Dermis lymphatic vessel endothelial cell (primary cell): ENCODE measurements around the gene PPOX. TPM values are rescaled to one million over a fixed set of nuclear protein-coding genes. Genes with fewer than 3 reads are reported as not detected.

Experiments
- total RNA-seq: library from RNA; depleted of rRNA; stranded (reverse); fragments of >200 nt; gene quantifications from 2 replicates; pipeline ENCODE4 v1.2.1, GENCODE V29; 2014

PPOX gene
- total RNA-seq, result 11.9 and 15.5 TPM in 2 replicates

DNA sequence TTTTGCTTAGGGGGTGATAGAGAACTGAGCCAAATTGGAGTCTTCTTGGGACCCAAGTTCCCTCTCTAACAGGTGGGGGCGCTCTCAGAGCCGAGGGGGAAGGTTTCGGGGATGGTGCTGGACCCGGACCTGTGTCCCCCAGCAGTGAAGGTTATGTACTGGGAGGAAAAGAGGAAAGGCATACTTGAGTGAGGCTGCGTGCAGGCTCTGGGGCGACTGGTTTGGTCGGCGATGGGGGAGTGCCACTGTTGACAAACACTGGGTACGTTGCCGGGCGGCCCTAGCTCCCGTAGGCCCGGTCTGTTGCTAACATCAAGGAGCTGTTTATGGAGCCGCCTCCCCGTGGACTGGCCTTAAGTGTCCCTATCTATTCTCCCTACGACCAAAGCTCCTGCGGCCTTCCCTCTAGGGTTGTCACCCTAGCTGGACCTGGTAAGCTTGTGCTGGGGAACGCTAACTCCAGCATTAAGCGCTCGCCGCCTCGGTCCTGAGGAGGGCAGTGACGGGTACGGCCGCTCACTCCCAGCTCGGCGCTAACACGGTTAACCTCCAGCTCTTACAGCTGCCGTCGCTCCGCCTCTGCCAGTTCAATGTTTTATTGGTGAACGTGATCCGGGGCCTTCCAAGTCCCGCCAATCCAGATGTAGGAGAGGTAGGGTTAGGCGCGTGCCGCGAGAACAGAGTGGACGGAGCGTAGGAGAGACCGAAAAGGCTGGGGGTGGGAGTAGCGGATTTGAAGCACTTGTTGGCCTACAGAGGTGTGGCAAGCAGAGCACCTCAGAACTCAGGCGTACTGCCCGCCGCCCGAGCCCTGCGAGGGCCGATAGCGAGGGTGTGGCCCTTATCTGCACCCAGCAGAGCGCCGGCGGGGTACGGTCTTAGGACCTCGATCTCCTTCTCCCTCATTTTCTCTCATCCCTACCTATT is at the start of gene PPOX:
PPOX (plus strand) TSS at position 685 of the 927 bp plus-strand sequence. CDS start 422 bp downstream, outside the sequence.

DNA sequence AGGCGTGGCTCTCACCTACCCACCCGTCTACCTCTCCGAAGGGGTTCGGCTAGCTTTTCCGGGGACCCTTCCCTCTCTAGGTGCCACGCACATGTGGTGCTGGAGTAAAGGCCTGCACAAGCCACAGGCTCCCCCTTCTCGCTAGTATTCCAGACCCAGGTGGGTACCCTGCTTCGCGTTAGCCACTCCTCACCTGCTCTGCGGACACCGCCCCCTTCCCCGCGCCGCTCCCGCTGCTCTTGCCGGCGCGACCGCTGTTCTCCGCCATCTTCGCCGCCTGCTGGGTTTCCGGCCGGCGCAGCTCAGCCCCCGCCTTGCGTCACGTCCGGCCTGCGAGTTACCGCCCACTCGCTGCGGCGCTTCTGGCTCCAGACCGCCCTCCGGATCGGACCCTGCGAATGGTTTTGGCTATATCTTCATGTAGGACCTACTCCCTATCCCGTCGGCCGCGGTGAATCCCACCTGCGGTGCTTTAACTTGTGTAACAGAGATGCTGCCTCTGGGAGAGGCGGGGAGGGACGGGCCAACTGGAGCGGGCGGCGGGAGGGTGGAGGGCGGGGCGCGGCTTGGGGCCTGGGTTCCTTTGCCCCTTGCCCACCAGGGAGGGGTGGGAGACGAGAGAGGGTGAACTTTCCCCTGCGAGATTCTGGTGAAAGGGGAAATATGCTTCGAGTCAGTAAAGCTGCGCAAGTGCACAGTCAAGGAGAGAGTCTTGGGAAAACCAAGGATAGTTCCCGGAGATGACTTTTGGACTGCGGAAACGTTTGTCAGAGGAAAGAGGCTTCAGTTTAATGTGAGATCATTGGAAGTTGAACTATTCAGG is 48.3 kb upstream of the PPOX start, which contains the start of the genes NIT1 and PFDN2:
NIT1 (plus strand) TSS at position 347 of the 823 bp plus-strand sequence; CDS start at position 419, 72 bp downstream.
PFDN2 (minus strand) TSS at position 279 of the 823 bp plus-strand sequence; CDS start at position 268, 11 bp downstream.

DNA sequence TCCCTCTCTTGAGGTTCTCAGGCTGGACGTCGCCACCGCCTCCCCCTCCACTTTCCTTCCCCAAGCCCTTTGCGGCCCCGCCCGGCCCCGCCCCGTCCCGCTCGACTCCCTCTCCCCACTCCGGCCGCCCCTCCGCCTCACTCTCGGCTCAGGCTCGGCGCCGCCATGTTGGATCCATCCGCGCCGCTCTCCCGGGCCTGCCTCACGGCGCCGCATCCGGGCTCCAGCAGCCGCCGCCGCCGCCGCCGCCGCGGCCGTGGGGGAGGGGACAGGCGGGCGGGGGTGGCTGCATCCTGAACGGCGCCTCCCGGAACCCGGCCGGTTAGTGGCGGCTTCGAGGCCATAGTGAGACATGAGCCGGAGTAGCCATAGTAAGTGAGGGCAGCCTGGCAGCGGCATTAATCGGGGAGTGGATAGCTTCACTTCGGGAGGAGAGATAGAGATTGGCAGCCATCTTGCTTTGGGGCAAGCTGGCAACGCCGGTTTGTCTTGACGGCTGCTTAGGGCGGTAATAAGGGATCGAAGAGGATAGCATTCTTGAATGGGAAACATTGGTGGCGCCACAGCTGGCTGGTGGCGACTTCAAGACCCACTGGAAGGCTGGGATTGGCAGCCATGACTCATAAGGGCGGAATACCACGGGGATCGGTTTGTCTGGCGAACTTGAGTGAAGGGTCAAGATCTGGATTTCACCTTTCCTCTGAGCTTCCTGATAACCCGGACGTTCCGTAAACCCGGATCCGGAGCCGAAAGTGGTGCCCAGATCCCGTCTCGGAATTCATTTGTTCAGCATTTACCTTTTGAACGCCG is 33.6 kb upstream of the PPOX start, which contains the start of gene DEDD:
DEDD (minus strand) TSS at position 258 of the 810 bp plus-strand sequence. CDS start 8,205 bp downstream, outside the sequence.

DNA sequence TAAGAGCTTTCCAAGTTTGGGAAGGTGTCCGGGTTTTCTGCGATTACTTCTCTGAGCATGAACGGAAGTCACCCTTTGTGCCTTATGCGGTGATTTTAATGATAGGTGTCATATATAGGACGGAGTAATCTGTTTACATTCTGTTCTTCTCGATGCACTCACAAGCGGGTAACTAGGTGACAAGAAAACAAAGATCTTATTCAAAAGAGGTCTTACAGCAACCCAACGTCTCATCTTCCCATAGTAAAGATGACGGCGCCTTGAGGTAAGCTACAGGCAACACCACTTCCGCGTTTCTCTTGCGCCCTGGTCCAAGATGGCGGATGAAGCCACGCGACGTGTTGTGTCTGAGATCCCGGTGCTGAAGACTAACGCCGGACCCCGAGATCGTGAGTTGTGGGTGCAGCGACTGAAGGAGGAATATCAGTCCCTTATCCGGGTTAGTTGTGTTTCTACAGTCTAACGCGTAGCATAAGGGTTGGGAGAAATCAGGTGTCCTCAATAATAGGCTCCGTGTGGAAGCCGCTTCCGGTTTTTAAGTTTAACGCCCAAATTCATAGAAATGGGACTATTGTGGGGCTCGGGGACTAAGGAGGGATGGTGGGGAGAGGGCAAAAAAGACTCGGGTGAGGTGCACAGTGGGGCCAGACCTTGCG is 12.4 kb upstream of the PPOX start, which contains the start of gene UFC1:
UFC1 (plus strand) TSS at position 297 of the 656 bp plus-strand sequence; CDS start at position 317, 20 bp downstream.

DNA sequence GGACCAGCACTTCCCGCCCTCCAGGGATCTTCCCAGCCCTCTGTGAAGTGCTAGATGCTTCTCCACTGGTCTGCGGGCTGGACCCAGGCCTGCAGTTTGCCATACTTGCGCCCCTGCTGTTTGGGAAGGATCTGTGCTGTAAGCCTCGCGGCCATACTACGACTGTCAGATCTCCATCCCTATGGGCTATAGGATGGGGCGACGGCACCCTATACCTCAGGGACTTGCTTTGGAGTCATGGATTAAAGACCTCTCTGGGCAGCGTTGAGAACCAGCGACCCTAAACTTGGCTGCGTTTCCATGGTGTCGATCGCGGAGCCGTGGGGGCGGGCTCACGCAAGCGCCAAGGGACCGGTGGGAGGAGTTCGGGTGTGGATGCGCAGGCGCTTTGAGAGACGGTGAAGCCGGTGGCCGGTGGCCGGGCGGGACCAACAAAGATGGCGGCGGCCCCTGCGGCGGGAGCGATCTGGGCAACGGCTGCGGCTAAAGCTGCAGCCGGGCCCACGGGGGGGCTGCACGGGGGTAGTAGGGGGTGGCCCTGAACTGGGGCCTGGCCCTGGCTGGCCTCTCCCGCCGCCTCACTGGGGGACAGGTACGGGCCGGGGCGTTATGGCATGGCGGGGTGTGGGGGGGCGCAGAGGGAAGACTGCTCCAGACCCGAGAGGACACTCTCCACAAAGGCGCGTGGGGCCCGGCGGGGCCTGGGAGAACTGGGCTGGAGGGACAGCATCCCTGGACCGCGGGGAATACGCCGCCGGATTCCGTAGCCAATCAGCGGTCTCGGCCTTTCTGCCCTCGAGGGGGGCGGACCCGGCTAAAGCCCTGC is 6.9 kb upstream of the PPOX start, which contains the start of gene USP21:
USP21 (plus strand) TSS at position 414 of the 826 bp plus-strand sequence. CDS start 1,141 bp downstream, outside the sequence.

DNA sequence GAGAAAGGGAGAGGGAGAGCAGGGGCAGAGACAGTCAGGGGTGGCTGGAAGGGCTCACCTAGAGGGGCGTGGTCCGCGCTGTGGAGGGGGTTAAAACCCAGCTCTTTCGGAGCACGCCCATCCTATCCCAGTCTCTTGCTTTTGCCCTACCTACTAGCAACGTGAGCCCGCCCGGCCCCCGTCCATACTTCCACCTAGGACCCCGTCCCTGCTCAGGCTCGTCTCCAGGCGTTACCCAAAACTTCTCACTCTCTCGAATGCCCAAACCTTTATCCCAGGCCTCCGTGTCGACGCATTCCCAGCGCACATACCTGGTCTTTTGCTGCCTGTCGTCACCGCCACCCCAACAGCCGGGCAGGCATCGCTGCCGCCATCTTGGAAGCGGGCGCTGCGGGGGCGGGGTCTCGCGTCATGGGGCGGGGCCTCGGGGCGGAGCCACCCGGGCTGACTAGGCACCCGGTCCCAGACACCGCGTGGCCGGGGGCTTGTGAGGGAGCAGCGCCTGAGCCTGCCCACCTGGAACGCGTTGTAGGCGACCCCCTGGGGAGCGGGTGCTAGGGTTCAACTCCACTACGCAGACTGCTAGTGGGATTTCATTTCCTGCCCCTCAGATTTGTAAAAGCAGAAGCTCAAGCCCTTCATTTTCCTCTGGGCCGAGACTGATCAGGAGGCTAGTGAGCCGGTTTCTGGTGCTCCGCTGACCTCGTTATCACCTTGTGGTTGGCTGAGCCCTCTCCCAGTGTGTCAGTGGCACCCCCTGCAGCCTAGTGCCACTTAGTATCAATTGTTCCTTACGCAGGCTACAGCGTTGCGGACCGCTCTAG is 11.1 kb downstream of the PPOX start, which contains the start of gene B4GALT3:
B4GALT3 (minus strand) TSS at position 396 of the 824 bp plus-strand sequence. CDS start 1,447 bp downstream, outside the sequence.

DNA sequence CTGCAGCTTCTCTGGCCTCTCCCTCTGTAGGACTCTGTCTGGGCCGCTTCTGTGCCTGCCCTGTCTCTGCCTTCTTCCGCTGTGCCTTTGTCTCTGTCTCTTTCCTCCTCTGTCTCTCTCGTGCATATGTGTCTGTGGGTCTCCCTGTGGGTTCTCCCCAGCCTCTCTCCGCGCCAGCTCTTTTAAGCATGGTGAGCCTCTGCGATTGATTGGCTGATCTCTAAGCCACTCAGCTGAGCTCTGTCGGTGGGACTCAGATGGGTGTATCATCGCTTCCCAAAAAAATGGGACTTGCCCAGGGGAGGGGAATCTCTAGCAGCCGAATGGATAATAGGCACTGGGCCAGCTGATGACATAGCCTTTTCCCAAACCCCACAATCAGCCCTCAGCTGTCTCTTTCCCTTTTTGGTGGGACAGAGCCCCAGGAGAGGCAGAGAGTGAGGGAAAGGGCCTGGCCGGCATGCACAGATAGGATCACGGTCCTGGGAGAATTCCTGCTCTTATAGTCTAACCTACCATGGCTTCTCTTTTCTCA is 32.7 kb downstream of the PPOX start, which contains the start of gene ADAMTS4:
ADAMTS4 (minus strand) TSS at position 158 of the 535 bp plus-strand sequence. CDS start 427 bp downstream, outside the sequence.

DNA sequence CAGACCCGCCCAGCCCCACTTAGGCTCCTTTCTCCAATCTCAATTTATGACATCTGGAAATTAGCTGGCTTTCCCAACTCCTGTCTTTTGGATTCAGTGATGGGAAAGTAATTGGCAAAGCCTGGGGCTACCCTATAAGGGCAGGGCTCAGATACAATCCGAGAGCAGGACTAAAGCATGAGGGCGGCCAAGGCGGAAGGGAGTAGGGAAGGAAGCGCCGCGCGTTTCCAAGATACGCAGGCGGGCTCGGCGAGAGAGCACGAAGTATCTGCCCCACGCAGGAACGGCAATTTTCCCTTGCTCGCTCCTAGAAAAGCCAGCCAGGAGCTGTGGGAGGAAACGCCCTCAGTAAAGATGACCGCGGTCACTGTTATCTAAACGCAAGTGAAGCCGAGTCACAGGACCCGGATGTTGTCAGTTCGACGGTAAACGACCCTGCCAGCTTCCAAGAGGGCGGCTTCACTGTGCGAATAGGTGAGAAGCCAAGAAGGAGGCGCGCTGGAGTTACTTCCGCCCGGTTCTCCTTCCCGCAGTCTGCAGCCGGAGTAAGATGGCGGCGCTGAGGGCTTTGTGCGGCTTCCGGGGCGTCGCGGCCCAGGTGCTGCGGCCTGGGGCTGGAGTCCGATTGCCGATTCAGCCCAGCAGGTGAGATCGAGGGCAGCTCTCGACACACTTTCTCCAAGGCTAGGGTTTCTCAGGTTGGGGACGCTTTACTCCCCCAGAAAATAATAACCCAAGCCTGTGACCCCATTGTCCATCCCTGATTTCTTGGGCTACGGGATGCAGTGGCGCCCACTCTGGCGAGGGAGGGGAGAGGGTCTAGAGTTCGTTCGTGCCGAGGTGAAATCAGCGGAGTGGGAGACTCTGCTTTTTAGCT is 35.8 kb downstream of the PPOX start, which contains the start of gene NDUFS2:
NDUFS2 (plus strand) TSS at position 532 of the 877 bp plus-strand sequence; CDS start at position 551, 19 bp downstream.

DNA sequence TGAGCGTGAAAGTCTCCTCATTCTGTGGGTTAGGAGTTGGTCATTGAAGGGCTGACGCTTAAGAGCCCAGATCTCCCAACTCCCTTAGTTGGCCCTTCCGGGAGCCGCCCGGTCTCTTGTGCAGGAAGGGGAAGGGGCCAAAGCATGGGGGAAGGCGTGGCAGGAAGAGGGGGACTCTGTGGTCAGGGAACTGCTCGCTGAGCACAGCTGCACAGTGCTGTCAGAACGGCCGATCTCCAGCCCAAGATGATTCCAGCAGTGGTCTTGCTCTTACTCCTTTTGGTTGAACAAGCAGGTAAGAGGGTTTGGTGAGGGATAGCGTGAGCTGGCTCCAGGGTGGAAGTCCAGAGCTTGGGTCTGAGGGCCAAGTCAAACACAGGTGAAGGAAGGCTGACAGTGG is 48.9 kb downstream of the PPOX start, which contains the start of gene FCER1G:
FCER1G (plus strand) TSS at position 220 of the 400 bp plus-strand sequence; CDS start at position 247, 27 bp downstream.

Other genes with a start within 250 kb of the PPOX start
- 0.09 TPM in 1 of 2 replicates, not detected in the other for gene ITLN2, start 211.6 kb upstream of the PPOX start, total RNA-seq
- 111 and 184 TPM in 2 replicates for gene F11R, start 145.3 kb upstream of the PPOX start, total RNA-seq
- 9.1 and 15.4 TPM in 2 replicates for gene TSTD1, start 127.5 kb upstream of the PPOX start, total RNA-seq
- 85.4 and 91.7 TPM in 2 replicates for gene USF1, start 120.4 kb upstream of the PPOX start, total RNA-seq
- gene ARHGAP30, start 96.5 kb upstream of the PPOX start, total RNA-seq, result not detected in 2 replicates
- under 0.01 and 0.34 TPM in 2 replicates for gene NECTIN4, start 76.9 kb upstream of the PPOX start, total RNA-seq
- gene KLHDC9, start 68.1 kb upstream of the PPOX start, total RNA-seq, result 0.95 and 1.6 TPM in 2 replicates
- gene PFDN2, start 48.4 kb upstream of the PPOX start, total RNA-seq, result 38.9 and 39.4 TPM in 2 replicates
- 9.1 and 12.4 TPM in 2 replicates for gene NIT1, start 48.3 kb upstream of the PPOX start, total RNA-seq
- 43.3 and 50.0 TPM in 2 replicates for gene DEDD, start 33.8 kb upstream of the PPOX start, total RNA-seq
- 154 and 165 TPM in 2 replicates for gene UFC1, start 12.4 kb upstream of the PPOX start, total RNA-seq
- 3.7 and 4.0 TPM in 2 replicates for gene USP21, start 6.9 kb upstream of the PPOX start, total RNA-seq
- 15.6 and 20.3 TPM in 2 replicates for gene B4GALT3, start 11.1 kb downstream of the PPOX start, total RNA-seq
- gene ADAMTS4, start 32.6 kb downstream of the PPOX start, total RNA-seq, result 10.0 and 13.3 TPM in 2 replicates
- 161 and 182 TPM in 2 replicates for gene NDUFS2, start 35.9 kb downstream of the PPOX start, total RNA-seq
- gene FCER1G, start 48.9 kb downstream of the PPOX start, total RNA-seq, result 0.17 TPM in 1 of 2 replicates, not detected in the other
- gene APOA2, start 57.2 kb downstream of the PPOX start, total RNA-seq, result not detected in 2 replicates
- 10.2 and 10.9 TPM in 2 replicates for gene TOMM40L, start 59.6 kb downstream of the PPOX start, total RNA-seq
- not detected in 2 replicates for gene NR1I3, start 71.8 kb downstream of the PPOX start, total RNA-seq
- gene PCP4L1, start 92.3 kb downstream of the PPOX start, total RNA-seq, result not detected in 2 replicates
- 1.3 and 1.7 TPM in 2 replicates for gene MPZ, start 143.5 kb downstream of the PPOX start, total RNA-seq
- 20.2 and 28.7 TPM in 2 replicates for gene SDHC, start 148.0 kb downstream of the PPOX start, total RNA-seq
- gene CFAP126, start 201.4 kb downstream of the PPOX start, total RNA-seq, result not detected in 2 replicates